HG02884 (cell line): ENCODE data around the gene COMMD1.
"Not testable (repeated sequence)": the region's sequence is repeated elsewhere in the genome, so short reads cannot be mapped to it uniquely, and the experiment has no call there.

Source experiments
- ATAC-seq: cut with Tn5 transposase; IDR thresholded peaks from one replicate; pipeline ENCODE4 v1.9.1; 2021; ENCODE audit warnings: mild to moderate bottlenecking, moderate library complexity; ENCODE audit not compliant: unreplicated experiment

COMMD1 gene

GRCh38 chr2:61905372-61906185, at the start of gene COMMD1:
Gene COMMD1, plus strand, starts transcription at chr2:61905674. Its CDS starts 5 bp downstream, at chr2:61905679.
- ATAC-seq = peak; percentile 97

GRCh38 chr2:61857224-61857623, 48.2 kb upstream of the COMMD1 start:
- no peak for ATAC-seq

- no peak for ATAC-seq
These were observed 43.4 kb upstream of the COMMD1 start for GRCh38 chr2:61862085-61862484.

DNA sequence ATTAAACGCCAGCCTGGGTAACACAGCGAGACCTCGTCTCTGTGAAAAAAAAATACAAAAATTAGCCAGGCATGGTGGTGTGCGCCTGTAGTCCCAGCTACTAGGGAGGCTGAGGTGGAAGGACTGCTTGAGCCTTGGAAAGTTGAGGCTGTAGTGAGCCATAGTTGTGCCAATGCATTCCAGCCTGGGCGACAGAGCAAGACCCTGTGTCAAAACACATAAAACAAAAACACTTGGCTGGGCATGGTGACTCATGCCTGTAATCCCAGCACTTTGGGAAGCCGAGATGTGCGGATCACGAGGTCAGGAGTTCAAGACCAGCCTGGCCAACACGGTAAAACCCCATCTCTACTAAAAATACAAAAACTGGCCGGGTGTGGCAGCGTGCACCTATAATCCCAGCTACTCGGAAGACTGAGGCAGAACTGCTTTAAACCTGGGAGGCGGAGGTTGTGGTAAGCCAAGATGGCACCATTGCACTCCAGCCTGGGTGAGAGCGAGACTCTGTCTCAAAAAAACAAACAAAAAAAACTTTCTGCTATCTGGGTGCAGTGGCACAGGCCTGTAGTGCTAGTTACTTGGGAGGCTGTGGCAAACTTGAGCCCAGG, 38.9 kb upstream of the COMMD1 start:
- not testable (repeated sequence) for ATAC-seq

- ATAC-seq = no peak
These were observed 29.1 kb upstream of the COMMD1 start for GRCh38 chr2:61876400-61876799.

DNA sequence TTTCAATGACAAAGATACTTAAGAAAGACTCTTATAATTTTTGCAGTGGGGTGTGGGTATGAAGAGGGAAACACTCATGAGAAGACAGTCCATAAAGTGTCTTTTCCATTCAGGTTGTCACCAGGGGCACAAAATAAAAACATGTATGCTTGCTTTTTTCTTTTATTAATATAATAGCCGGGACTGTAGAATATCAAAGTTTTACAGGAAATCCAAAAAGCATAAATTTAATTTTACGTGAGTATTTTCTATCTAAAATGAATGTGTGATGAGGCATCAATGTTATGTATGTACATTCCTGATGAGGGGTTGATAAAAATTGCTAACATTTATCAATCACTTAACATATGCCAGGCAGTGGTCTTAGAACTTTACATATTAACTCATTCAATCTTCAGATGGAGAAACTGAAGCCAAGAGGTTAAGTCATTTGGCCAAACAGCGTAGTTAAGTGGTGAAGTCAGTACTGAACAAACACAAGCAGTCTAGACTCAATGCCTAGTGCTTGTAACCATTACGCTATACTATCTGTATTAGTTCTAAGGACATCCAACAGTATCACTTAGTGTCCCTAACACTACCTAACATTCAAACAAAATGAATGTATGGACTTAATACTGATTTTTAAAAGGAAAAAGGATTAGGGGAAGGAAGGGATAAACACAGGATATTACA, 27.8 kb upstream of the COMMD1 start:
- no peak for ATAC-seq

- no peak for ATAC-seq
These were observed 26.7 kb upstream of the COMMD1 start for GRCh38 chr2:61878761-61879160.

GRCh38 chr2:61879351-61879750, 26.1 kb upstream of the COMMD1 start:
- ATAC-seq = not testable (repeated sequence)

GRCh38 chr2:61882850-61883249, 22.6 kb upstream of the COMMD1 start:
- ATAC-seq = no peak

- no peak for ATAC-seq
These were observed 19.4 kb upstream of the COMMD1 start for GRCh38 chr2:61885896-61886603.

GRCh38 chr2:61887717-61888266, 17.7 kb upstream of the COMMD1 start:
- peak; percentile 3 for ATAC-seq

GRCh38 chr2:61888267-61889055, 17.0 kb upstream of the COMMD1 start, which contains the start of gene CCT4:
Gene CCT4, minus strand, starts transcription at chr2:61888656. Its CDS starts 149 bp downstream, at chr2:61888507.
- ATAC-seq = peak; percentile 62

DNA sequence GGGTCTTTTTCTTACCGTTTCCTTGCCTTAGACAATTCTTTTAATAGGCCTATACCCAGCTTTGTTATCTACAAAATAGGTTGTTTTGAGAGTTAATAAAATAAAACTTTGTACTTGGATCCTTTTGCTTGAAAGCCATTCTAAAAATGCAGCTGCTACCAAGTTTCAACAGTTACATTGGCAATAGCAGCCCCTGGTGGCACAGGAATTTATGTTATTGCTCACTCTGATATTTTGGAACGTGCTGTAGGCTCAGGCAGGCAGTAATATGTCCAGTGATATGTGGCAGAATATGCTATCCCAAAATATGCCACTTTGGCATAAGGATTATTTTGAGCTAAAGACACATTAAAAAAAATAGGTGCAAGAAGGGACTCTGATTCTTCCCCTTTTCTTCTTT, 6.7 kb upstream of the COMMD1 start:
- no peak for ATAC-seq

DNA sequence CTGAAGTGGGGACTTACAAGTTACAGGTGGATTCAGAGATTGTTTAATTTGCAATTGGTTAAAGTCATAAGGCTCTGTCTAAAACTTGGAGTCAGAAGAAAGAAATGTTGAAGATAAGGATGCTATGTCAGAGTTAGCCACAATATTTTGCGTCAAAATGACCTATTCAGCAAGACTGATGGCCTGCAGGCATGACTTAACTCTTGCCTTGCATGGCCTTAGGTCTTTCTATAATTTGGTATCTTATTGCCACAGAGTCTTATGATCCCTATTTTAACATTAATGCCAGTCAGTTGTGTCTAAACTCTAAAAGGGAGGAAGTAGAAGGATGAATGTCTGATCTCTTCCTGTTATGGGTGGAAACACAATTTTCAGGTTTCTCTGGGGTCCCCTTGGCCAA, 5.2 kb upstream of the COMMD1 start:
- no peak for ATAC-seq

GRCh38 chr2:61906186-61906470, 654 bp downstream of the COMMD1 start:
- ATAC-seq = peak; percentile 29

GRCh38 chr2:61909116-61909515, 3.6 kb downstream of the COMMD1 start:
- ATAC-seq = no peak

DNA sequence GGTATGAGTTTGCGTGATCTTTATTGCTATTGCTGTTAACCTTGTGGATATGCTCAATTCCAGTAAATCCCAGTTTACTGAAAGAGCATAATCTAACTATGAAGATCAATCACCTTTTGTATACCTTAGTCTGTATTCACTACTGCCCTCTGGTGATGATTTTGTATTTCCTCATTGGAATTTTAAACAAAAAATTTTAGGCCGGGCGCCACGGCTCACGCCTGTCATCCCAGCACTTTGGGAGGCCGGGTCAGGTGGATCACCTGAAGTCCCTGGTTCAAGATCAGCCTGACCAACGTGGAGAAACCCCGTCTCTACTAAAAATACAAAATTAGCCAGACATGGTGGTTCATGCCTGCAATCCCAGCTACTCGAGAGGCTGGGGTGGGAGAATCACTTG, 5.1 kb downstream of the COMMD1 start:
- no peak for ATAC-seq

DNA sequence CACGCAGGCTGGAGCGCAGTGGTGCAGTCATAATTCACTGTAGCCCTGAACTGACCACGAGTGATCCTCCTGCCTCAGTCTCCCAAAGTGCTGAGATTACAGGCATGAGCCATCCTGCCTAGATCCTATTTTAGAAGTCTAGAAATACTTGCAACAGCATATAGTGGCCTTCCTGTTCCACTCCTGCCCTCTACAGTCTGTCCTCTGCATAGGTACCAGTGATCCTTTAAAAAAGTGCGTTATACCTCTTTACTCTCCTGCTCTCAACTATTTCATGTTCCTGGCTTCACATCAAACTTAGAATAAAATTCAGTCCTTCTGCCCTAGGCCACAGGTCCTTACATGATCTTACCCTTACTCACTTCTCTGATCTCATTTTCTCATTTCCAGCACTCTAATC, 6.0 kb downstream of the COMMD1 start:
- no peak for ATAC-seq

GRCh38 chr2:61914794-61915193, 9.3 kb downstream of the COMMD1 start:
- not testable (repeated sequence) for ATAC-seq

GRCh38 chr2:61920548-61920947, 15.1 kb downstream of the COMMD1 start:
- ATAC-seq = no peak
